HG03139 (cell line): ENCODE measurements around the gene NAV2.
"Not testable (repeated sequence)": the region's sequence is repeated elsewhere in the genome, so short reads cannot be mapped to it uniquely, and the experiment has no call there.

Source experiments
- ATAC-seq: cut with Tn5 transposase; IDR thresholded peaks from one replicate; pipeline ENCODE4 v1.9.1; 2021; ENCODE audit not compliant: unreplicated experiment

The NAV2 gene

DNA sequence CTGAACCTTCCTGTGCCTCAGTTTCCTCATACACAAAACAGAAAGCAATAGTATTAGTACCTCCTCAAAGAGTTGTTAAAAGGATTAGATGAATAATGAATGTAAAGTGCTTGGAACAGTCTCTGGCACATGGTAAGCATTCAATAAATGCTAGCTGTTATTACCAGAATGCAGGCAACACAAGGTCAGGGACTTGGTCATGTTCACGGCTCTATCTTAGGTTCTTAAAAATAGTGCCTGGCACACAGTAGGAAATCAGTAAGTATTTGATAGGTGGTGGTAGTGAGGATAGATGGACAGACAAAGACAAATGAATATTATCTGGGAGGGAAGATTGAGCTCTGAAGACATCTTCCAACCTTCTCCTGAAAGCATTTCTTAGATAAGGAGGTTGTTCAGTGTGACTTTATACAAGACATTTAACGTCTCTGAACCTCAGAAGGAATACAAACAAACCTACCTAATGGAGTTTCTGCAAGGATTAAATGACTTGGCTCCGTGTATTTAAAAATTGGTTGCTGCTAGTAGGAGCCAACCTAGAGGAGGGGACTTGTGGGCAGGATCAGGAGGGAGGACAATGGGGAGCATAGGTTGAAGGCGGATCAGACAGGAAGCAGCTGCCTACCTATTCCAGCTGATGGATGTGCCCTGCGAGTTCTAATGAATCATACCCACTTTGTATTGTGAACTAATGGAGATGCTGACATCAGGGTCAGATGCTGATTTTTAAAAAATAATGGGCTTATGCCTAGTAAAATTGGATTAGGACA is 353.6 kb downstream of the NAV2 start:
- ATAC-seq: no peak

DNA sequence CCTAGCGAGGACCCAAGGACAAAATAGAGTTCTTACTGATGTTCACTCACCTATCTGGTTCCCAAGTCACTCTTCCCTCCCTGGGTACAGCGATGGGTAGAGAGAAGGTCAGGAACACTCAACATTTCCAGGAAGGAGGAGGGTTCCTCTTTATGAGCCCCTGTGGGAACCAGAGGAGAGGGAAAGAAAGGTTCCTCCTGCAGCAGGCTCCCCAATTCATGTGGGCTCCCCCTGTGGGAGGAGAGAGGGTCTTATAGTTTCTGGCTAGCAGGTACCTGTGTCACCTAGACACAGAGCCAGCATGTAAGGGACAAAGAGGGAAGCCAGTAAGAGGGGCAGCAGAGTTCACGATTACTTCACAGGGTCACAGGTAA is 354.1 kb downstream of the NAV2 start:
- ATAC-seq: no peak

DNA sequence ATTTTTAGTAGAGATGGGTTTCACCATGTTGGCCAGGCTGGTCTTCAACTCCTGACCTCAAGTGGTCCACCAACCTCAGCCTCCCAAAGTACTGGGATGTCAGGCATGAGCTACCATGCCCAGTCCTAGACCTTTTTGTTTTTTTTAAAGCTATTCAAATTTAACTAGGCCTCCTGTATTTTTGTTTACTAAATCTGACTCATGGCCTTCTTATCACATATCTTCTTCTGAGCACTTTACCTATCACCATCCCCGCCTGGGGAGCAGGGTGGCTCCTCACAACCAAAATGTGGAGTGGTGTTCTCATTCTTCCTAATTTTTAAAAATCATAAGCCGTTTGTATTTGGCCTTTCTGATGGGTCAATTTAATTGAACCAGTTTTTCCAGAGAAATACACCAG is 355.0 kb downstream of the NAV2 start:
- ATAC-seq: no peak

DNA sequence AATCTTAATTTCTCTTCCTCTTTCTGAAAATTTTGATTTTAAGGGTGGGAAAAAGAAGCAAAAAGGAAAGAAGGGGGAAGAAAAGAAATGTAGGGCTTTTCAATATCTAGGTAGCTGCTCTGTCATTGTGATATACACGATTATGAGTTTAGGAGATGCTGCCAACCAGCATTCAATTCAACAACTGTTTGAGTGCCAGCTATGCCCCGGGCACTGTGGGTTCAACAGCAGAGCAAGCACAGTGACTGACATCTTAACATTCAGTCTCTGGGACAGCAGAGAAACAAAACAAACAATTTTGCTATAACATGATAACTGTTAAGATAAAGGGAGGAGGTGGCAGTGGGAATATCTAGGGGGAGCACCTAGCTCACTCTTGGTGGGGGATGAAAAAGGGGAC is 356.1 kb downstream of the NAV2 start:
- ATAC-seq: no peak

DNA sequence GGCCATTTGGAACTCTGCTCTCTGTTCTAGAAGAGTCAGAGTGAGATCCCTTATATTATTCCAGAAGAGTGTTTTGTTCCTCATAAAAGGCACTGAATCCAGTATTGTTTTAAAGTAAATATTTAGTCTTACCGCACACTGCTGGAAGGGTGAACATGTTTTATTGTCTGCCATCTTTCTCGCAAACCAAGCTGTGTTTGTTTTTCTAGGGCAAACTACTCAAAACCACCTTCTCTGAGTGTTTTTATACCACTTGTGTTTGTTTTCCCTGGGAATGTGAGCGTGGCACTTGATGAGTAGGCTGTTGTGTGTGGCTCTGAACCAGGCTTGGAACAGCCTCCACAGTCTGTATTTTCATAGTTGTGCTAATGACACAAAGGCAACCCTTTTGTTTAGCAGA is 357.8 kb downstream of the NAV2 start:
- ATAC-seq: no peak

DNA sequence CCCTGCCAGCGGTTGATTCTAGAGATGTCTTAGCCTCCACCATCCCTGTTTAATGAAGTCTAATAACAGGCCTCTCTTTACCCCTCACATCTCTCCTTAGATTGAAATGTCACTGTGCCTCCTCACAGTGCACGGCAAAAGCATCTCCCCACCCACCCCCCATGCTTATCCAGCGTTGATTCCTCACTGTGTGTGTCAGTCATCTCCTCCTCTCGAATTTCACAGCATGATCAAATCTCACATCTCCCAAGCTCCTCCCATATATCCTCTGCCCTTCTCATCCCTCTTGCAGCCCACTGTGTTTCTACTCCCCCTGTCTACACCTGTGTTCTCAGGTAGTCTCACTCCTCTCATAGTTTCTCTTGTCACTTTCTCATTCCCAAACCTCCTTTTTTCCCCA is 363.0 kb downstream of the NAV2 start:
- ATAC-seq: no peak

DNA sequence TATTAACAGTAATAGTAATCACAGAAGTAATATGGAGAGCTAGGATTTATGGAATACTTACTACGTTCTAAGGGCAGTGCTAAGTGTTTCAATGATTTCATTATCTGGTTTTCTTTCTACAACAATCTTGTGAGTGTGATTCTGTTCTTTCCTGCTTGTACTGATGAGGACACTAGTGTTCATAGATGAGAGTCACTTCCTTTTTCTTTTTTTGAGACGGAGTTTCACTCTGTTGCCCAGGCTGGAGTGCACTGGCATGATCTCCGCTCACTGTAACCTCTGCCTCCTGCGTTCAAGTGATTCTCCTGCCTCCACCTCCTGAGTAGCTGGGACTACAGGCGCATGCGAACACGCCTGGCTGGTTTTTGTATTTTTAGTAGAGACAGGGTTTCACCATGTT is 366.2 kb downstream of the NAV2 start:
- no peak for ATAC-seq

DNA sequence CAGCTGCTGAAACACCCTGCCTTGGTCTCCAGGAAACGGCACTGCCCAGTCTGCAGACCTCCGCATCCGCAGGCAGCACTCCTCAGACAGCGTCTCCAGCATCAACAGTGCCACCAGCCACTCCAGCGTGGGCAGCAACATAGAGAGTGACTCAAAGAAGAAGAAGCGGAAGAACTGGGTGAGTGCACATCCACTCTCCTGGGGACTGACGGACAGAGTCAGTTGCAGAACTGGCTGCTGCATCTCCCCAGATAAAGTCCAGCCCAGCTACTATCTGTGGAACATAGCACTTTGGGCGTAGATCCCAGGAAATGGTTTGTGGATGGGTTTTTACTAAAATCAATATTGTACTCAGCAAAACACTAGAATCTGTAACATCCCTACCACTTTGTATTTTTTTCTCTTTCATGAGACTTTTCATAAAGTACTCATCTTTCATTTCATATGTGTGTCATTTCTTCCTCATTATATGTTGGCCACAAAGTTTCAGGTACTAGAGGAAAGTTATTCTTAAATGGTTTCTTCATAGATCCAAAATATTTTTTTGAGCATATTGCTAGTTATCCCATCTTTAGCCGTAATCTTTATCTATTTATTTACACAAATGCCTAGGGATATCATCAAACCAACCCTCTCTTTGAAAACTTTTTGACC is 367.5 kb downstream of the NAV2 start:
- ATAC-seq: no peak

DNA sequence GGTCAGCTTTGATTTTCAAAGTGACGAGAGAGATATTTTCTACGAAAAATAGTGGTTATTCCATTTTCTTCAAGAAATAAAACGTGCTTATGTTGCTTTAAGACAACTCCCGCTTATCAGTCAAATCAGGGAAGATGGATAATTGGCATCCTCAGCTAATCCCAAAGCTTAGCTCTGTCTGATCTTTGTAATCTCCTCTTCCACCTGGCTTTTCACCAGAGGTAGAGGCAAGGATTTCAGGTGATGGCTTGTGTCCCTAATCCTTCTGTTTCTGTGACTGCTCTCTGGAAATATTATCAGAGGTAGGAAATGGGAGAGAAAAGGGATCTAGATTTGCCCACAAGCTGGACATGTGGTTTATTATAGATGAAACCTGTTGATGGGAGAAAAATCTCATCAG is 368.7 kb downstream of the NAV2 start:
- no peak for ATAC-seq

DNA sequence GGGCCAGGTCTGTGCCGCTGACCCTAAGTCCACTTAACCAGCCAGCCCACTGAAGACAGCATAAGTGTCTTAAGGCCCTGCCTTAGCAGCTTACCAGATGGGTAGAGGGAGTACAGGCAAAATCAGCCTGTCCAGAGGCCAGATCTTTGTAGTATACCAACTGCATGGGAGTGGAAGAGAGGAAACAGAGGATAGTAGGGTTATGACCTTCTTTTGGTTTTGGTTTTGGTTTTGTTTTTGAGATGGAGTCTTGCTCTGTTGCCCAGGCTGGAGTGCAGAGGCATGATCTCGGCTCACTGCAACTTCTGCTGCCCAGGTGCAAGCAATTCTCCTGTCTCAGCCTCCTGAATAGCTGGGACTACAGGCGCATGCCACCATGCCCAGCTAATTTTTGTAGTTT is 371.2 kb downstream of the NAV2 start:
- ATAC-seq: not testable (repeated sequence)

DNA sequence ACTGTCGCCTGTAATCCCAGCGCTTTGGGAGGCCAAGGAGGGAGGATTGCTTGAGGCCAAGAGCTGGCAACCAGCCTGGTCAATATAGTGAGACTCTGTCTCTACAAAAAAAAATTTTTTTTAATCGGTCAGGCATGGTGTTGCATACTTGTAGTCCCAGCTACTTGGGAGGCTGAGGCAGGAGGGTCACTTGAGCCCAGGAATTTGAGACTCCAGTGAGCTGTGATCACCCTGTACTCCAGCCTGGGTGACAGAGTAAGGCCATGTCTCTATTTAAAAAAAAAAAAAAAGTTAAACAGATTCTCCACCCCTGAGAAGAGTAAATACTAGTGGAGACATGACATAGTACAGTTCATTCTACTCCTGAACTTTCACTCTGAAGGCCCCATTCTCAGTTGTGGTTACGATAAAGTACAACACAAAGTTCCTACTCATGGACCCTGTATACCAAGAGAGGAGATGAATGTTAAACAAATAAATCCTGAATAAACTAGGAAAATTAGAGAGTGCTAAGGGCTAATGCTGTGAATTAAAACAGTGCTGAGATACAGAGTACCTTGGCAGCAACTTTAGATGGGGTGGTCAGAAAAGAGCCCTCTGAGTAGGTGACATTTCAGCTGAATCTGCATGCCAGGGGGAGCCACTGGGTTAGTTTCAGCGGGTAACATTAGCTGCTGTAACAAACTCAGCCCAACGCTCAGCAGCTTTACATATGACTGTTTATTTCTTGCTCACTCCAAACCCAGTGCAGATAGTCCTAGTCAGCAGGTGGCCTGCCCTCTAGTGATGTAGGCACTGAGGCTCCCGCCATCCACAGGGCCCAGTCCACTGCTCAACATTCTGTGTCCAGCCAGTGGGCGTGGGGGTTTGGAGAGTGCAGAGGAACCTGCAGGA is 372.5 kb downstream of the NAV2 start:
- ATAC-seq: no peak

DNA sequence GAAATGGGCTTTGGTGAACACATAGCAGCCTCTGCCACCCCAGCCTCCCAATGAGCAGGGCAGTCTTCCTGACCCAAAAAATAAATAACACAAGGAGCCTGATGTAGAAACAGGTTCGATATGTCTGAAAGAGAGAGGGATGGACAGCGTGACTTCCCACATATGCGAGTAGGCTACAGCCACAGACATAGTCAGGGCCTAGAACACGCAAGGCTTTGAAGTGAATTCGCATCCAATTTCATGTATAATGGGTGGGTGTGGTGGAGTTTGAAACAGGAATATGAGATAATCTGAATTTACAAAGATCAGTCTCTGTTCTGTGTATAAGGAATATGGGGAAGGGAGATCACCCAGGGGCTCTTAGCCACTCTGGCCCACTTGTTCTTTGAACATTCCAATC is 373.3 kb downstream of the NAV2 start:
- ATAC-seq: no peak

DNA sequence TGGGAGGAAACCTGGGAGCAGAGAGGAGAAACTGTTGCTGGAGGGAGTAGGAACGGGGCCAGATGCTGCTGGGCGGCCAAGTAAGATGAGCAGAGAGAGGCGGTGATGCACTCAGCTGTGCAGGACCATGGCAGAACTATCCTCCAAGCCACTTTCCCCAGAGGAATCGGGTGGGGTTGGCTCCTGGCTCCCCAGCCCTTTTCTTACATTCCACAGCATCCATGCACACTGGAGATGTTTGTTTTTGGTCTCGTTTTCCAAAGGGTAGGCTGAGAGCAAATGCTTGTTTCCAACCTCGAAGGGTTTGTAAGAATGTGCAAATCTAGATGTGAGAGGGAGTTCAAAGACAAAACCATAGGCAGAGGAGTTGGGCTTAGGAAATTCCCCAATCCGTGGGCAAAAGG is 374.5 kb downstream of the NAV2 start:
- ATAC-seq: no peak

DNA sequence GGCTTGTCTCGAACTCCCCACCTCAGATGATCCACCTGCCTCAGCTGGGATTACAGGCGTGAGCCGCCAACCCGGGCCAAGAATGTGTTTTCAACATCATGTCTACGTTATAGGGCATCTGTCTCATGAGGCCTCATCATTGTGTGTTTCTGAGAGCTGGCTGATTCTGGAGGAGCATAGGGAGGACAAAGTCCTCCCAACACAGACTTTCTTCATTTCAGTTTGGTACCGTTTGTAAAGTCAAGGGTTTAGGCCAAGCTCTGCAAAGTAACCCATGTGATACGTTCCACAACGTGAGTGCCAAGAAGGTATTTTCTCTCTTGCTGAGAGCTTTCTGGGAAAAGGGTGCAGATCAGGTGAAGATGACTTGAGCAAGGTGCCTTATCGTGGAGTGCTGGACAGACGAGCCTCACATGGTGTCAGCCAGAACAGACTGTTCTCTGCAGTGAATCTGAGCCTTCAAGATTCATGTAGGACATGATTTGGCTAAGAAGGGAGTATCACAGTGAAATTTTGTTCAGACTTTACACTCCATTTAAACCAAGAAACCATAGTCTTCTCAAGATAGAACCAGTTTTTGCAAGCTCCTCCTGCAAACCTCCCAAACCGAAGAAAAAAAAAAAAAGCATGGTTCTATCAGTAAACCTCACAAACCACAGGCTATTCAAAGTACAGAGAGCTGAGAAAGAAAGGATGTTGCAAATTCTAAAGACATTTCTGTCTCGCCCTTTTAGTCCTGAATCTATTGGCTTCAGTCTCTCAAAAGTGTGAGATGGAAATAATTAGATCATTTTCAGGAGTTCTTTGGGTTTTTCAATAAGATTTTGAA is 376.0 kb downstream of the NAV2 start:
- no peak for ATAC-seq

DNA sequence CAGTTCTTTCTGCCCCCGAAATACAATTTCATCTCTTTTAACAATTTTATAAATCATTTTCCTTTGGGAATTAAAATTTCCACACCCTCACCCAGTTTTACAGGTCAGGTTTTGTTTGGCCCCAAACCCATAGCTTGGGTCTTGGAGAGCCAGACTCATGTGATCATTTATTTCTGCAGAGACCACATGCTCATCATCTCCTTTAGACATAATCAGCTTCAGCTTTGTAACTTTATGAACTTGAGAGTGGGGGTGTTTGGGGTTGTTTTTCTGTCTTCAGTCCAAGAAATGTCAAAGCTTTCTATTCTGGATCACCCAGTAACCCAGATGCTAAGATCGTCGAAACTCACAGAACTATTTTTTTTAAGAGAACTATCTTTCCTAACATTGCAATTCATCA is 376.7 kb downstream of the NAV2 start:
- ATAC-seq: no peak

DNA sequence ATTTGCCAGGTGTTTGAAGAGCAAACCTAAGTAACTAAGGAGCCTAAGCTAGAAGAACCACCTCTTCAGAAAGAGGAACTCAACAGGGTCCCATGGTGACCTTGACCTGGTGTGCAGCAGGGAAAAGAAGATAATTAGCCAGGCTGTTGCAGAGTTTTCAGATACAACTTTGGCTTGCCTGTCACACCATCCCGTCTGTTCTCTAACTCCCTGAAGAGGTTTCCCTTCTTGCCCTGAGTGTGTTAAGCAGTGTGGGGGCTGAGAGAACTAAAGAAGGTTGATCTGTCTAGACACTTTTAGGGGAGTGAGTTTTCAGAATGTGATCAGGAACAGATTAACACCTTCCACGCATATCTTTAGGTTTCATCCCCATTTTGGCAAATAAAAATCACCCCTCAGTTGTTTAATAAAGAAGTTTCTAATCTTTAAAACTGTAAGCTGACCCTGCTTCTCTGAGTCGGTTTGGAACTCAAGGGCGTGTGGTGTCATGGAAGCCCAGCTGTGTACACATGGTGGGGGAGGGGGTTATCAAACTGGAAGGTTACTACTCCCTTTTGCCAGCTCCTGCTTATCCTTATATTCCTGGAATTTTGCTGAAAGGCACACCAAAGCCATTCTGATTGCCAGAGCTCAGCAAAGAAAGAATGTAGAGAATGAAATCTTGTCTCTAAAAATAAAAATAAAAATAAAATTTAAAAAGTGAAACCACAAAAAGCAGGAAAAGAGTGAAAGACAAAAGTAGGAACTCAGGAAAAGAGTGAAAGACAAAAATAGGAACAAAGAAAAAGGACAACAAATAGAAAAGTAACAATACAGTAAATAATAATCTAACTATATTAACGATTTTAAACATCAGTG is 377.4 kb downstream of the NAV2 start:
- no peak for ATAC-seq

DNA sequence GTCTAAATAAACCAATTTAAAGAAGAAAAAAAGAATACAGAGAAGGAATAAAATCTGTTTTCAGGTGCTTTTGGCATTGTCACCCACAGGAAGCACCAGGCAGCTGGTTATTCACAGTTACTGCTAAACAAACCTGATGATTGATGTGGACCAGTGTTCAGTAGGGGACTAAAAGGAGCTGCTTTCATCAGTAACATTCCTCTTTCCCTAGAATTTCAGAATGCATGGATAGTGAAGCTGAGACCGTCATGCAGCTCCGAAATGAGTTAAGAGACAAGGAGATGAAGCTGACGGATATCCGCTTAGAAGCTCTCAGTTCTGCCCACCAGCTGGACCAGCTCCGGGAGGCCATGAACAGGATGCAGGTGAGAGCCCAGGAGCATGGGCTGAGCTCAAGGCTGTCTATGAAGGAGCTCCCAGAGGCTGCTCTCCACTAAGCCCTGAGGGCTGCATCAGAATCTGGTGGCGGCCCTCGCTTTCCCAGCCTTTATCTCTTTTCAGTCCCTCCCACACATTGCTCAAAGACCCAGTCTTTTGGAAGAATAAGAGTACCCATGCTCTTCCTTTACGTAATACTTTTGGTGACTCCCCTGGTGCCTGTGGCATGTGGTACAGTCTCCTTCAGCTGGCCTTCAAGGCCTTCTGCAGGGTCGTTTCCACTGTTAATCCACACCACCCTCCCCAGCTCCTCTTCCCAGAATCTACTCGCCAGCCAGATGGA is 378.2 kb downstream of the NAV2 start:
- ATAC-seq: no peak

DNA sequence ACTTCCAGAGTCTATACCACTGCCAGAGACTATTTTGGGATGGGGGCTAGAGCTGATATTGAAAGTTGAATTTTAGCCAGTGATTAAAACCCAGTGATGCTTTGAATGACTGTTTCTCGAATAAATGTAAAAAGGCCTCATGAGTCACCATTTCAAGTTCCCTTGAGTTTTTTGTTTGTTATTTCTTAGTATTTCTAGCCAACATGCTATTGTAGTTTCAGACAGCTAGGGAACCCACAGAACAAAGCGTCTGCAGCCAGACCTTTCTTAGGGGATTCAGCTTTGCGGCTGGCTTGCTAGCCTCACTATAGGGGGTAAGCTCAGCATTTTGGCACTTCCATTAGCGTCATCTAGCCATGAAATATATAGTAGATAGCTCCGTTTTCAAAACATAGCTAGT is 381.1 kb downstream of the NAV2 start:
- ATAC-seq: no peak

DNA sequence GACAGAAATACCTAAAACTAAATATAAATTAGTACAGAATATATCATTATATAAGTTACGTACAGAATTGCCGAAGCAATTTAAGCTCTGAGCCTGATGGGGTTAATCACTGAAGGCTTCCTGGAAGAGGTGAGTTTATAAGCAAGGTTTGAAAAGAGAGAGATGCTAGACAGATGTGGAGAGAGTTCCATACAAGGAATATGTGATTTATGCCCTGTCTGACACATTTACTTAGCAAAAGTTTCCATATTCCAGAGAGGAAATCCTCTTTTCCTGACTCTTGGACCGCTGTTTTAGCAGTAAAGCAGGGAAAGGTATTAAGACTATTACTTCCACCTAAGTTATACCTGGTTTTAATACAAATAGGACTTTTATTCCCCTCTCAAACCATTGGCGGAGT is 382.6 kb downstream of the NAV2 start:
- ATAC-seq: no peak
